LNCaP clone FGC (cell line): ENCODE data around the gene PUM1.

Experiments used
- DNase-seq: peaks from one replicate; pipeline ENCODE4 v3.0.0-alpha.2; 2011; ENCODE audit warnings: low read depth
- H3K4me3 ChIP-seq: 2 replicates; pipeline ENCODE4 v1.5.1; 2011; ENCODE audit warnings: mild to moderate bottlenecking, low read depth, low read length, control low read depth
- TF ChIP-seq, protein P1 (sequence below): IDR thresholded peaks from 2 replicates; pipeline ENCODE4 v1.5.1; 2012; ENCODE audit warnings: mild to moderate bottlenecking; ENCODE audit not compliant: control insufficient read depth, insufficient read depth; ENCODE audit errors: extremely low read depth

Gene PUM1

DNA sequence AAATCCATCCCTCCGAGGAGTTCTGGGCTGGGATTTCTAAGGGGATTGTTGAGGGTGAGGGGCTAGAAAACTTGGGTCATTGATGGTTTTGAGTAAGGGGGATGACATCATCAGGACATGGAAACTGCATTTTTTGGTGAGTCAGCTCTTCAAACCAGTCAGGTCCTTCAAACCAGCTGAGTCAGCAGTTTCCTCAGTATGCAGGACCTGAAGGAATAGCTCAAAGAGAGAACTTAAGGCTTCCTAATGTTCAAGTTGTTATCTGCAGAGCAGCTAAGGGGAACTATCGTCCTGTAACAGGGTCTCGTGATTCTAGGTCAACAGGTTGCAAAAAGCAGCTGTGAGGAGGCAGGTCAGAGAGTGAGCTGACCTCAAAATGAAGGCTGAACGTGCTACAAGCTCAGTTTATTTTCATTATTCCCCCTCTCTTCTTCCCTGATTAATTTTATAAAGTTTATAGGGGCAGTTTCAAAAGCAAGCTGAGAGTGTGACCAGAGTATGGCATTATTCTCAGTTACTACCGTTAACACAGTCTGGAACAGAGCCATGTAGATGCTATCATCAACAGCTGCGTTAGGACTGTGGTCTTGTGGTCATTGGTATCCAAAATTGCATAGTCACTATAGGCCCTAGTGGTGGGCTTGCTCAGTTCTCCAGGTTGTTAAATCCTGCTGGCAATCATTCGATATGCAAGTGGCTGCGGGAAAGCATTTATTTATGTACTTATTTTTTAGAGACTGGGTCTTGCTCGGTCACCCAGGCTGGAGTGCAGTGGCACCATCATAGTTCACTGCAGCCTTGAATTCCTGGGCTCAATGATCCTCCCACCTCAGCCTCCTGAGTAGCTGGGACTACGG is 146.3 kb downstream of the PUM1 start:
- H3K4me3 ChIP-seq: no peak overlapping the region
- TF ChIP-seq, protein P1, sequence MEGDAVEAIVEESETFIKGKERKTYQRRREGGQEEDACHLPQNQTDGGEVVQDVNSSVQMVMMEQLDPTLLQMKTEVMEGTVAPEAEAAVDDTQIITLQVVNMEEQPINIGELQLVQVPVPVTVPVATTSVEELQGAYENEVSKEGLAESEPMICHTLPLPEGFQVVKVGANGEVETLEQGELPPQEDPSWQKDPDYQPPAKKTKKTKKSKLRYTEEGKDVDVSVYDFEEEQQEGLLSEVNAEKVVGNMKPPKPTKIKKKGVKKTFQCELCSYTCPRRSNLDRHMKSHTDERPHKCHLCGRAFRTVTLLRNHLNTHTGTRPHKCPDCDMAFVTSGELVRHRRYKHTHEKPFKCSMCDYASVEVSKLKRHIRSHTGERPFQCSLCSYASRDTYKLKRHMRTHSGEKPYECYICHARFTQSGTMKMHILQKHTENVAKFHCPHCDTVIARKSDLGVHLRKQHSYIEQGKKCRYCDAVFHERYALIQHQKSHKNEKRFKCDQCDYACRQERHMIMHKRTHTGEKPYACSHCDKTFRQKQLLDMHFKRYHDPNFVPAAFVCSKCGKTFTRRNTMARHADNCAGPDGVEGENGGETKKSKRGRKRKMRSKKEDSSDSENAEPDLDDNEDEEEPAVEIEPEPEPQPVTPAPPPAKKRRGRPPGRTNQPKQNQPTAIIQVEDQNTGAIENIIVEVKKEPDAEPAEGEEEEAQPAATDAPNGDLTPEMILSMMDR: no peak
- no peak for DNase-seq

DNA sequence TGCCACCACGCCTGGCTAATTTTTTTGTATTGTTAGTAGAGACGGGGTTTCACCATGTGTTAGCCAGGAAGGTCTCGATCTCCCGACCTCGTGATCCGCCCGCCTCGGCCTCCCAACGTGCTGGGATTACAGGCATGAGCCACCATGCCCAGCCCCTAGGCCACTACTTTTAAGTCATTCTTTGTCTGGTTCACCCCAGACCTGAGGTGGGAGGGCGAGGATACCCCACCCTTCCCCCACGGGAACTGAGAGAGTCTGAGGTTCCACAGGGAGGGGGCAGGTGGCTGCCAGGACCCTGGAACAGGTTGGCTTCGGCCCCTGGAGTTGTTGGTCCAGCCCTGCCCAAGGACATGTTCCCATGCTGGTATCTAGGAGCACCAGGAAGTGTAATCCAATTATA is 149.2 kb downstream of the PUM1 start:
- TF ChIP-seq, protein P1: no peak
- DNase-seq: no peak

DNA sequence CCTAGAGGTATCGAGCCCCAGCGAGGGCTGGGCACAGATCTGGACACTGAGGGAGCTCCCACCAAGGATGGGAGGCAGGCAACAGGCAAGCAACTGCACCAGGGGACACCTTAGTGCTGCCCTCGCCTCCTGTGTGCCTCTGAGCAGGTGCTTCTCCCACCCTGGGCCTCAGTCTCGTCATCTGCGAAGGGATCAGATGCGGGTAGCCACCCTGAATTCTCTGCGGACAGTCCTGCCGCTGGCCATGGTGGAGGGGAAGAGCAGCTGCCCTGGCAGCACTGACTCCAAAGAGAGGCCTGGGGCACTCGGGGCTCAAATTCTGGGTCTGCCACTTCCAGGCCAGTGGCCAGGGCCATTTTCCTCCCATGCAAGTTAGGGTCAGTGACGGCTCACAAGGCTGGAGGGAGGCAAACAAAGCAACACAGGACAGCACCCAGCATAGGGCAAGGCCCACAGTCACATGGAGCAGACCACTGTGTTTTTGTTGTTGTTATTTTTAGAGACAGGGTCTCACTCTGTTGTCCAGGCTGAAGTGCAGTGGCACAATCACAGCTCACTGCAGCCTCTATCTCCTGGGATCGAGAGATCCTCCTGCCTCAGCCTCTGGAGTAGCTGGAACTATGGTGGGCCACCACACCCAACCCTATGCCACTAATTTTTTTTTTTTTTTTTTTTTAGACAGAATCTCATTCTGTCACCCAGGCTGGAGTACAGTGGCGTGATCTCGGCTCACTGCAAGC is 149.9 kb downstream of the PUM1 start:
- TF ChIP-seq, protein P1: no peak
- no peak for DNase-seq
- H3K4me3 ChIP-seq: no peak overlapping the region

More for the DNA sequence above, 149.2 kb downstream of the PUM1 start:
- H3K4me3 ChIP-seq: no peak overlapping the region

DNA sequence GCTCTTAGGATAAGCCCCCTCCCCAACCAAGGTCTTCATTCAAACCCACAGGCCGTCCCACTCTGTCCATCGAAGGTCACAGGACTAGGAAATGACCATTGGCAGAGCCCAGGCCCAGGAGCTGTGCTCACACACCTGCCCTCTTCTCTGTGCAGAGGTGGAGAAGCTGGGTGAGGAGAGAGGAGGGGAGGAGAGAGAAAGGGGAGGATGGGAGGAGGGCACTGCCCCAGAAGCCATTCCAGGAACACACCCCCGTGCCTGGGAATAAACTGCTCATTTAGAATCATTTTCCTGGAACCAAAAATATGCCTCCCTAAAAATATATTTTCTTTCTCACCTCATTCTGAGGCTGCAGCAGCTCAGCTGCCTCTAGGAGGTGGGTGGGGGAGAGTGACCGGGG is 150.6 kb downstream of the PUM1 start:
- DNase-seq: no peak
- no peak overlapping the region for H3K4me3 ChIP-seq
- TF ChIP-seq, protein P1: no peak

DNA sequence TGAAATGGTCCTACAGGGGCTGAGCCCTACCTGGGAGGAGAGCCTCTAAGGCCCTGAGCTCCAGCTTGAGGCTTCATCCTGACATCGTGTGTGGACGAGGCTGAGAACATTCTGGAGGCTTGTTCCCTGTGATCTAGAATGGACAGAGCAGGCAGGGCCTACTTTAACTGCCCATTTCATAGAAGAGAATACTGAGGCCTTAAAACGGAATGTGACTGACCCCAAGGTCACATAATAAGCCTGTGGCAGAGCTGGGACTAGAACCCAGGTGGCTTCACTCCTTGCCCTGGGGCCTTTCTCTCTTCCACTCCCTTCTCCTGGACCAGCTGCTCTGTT is 151.0 kb downstream of the PUM1 start:
- TF ChIP-seq, protein P1: no peak
- DNase-seq: no peak
- no peak overlapping the region for H3K4me3 ChIP-seq

DNA sequence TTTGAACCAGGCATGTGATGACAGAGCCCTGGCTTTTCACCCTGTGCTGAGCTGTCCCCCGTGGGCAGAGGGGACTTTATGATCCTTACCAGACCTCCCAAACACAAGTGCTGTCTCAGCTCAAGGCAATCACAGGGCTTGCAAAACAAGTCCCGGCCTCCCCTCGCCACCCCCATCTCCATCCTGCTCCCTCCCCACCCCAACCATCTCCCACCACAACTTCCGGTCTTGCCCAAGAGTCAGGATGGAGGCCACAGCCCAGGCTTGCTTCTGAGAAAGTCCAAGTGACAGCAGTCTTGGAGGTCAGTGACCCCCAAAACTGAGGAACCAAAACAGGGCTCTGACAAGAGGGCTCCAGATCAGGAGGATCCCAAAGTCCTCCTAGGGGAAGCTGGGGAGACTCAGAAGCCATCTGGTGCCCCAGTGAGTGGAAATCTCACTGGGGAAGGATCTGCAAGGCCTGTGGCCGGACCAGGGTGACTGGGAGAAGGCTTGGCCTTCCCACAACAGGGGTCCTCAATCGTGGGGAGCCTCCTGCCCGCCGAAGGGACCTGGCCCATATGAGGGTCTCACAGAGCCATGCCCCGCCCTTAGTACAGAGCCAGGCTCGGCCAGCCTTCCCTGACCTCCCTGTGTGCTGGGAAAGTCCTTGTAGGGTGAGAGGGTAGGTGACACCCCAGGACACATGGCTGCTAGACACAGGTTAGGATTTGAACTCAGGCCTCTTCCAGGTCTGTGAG is 152.4 kb downstream of the PUM1 start:
- no peak for DNase-seq
- no peak overlapping the region for H3K4me3 ChIP-seq
- TF ChIP-seq, protein P1: no peak
